Upper lobe of left lung (tissue), 6 donors: ENCODE data around the gene NRP1. TPM values are rescaled to one million over a fixed set of nuclear protein-coding genes. Genes with fewer than 3 reads are reported as not detected.

ENCODE experiments used
- ATAC-seq, 2 donors: fragments of 200-7000 bp; cut with Tn5 transposase; one replicate each; pipeline ENCODE4 v1.9.1; 2022; ENCODE audit warnings: mild to moderate bottlenecking in 2 of 2, moderate library complexity in 2 of 2; ENCODE audit not compliant: low FRiP score in 2 of 2
- DNase-seq, 2 donors: peaks; one replicate each; pipeline ENCODE4 v3.0.0-alpha.2; 2019 to 2020
- H3K27ac ChIP-seq, 4 donors: fragments of 200-600 bp; sonication (generic); one replicate each; pipeline ENCODE4 v1.5.1; 2016 to 2019
- H3K27me3 ChIP-seq, 4 donors: fragments of 200-600 bp; sonication (generic); one replicate each; pipeline ENCODE4 v1.5.1; 2017 to 2019
- H3K36me3 ChIP-seq, 4 donors: fragments of 200-600 bp; sonication (generic); one replicate each; pipeline ENCODE4 v1.5.1; 2016 to 2019
- H3K4me1 ChIP-seq, 4 donors: fragments of 200-600 bp; sonication (generic); one replicate each; pipeline ENCODE4 v1.5.1; 2018 to 2019
- H3K4me3 ChIP-seq, 4 donors: fragments of 200-600 bp; sonication (generic); one replicate each; pipeline ENCODE4 v1.5.1; 2017 to 2019; ENCODE audit warnings: mild to moderate bottlenecking in 2 of 4, moderate library complexity in 1 of 4
- H3K9me3 ChIP-seq, 4 donors: fragments of 200-600 bp; sonication (generic); one replicate each; pipeline ENCODE4 v1.5.1; 2018 to 2019
- CTCF ChIP-seq, 6 experiments: fragments of 450-650 bp in 4 of 6; fragments of 200-600 bp in 2 of 6; sonication (generic) in 2 of 6; IDR thresholded peaks; one replicate each; pipeline ENCODE4 v1.5.1; 2016 to 2019; ENCODE audit warnings: antibody characterized with exemption in 6 of 6
- EP300 ChIP-seq, 4 donors: sonication (generic); formaldehyde crosslinking; IDR thresholded peaks; one replicate each; pipeline ENCODE4 v1.5.1; 2017; ENCODE audit warnings: antibody characterized with exemption in 4 of 4, control low read depth in 2 of 4
- POLR2A ChIP-seq, 4 donors: fragments of 450-650 bp; IDR thresholded peaks; one replicate each; pipeline ENCODE4 v1.5.1; 2016 to 2017; ENCODE audit warnings: antibody characterized with exemption in 4 of 4, mild to moderate bottlenecking in 2 of 4
- POLR2AphosphoS5 ChIP-seq, 2 donors: sonication (generic); formaldehyde crosslinking; IDR thresholded peaks; one replicate each; pipeline ENCODE4 v1.5.1; 2017; ENCODE audit warnings: antibody characterized with exemption in 2 of 2
- WGBS, 2 donors: methylation state at CpG; one replicate each; pipeline ENCODE4 v1.1.5; 2017 to 2018; 5-methylcytosine and 5-hydroxymethylcytosine counted together
- total RNA-seq, 6 donors: library from RNA; depleted of rRNA in 4 of 6; stranded (reverse); fragments of >200 nt in 4 of 6; gene quantifications; one replicate each; pipeline versions ENCODE4 v1.1.0 to v1.2.1, GENCODE V29; 2016 to 2021
- donor health status: DM: no; HTN: no; CAD: no; lungs with moderate emphysema.
- donor health status: DM: no; HTN: yes; CAD: no; lungs with severe emphysema.

Gene NRP1
- total RNA-seq, 6 donors from 2014 or later = 48.5 to 136 (median 64.1) TPM

GRCh38 chr10:33195608-33196376 is 138.7 kb downstream of the NRP1 start:
- Histone ChIP-seq H3K27ac (peak overlapping the region; percentile 64 to 88 (median 74)), H3K4me3 (no peak overlapping the region), H3K9me3 (no peaks in the 10 kb centered on the region), H3K4me1 (peaks cover 28 to 58% (median 52%) of the 10 kb centered on the region in 4 donors), H3K27me3 (no peaks in the 10 kb centered on the region), H3K36me3 (peaks cover 0 to 20% (median 0%) of the 10 kb centered on the region in 4 donors)
- no peak for DNase-seq
- 70 to 83% methylated on average over 8 of the region's 8 CpGs for WGBS, 2 donors
- no peak for TF ChIP-seq POLR2AphosphoS5 (IDR thresholded peaks at IDR 0.05)
- no peak for TF ChIP-seq POLR2A (IDR thresholded peaks at IDR 0.05)
- TF ChIP-seq EP300 (IDR thresholded peaks at IDR 0.05) = no peak
- TF ChIP-seq CTCF (IDR thresholded peaks at IDR 0.05) = no peak
- no peak for ATAC-seq

GRCh38 chr10:33193701-33194521 is 140.6 kb downstream of the NRP1 start:
- Histone ChIP-seq H3K4me1 (peaks cover 28 to 57% (median 52%) of the 10 kb centered on the region in 4 donors), H3K27ac (peak overlapping the region; percentile 0 to 88 (median 38)), H3K36me3 (peaks cover 0 to 15% (median 0%) of the 10 kb centered on the region in 4 donors), H3K9me3 (no peaks in the 10 kb centered on the region), H3K4me3 (no peak overlapping the region), H3K27me3 (no peaks in the 10 kb centered on the region)
- WGBS, 2 donors = 33 to 35% methylated on average over 6 of the region's 6 CpGs
- DNase-seq (peak in 1 of 2 donors; percentile 35), ATAC-seq (peak in 1 of 2 donors; percentile 77)
- TF ChIP-seq CTCF (IDR thresholded peaks at IDR 0.05) (no peak), EP300 (IDR thresholded peaks at IDR 0.05) (peak in 1 of 4 donors; percentile 80), POLR2AphosphoS5 (IDR thresholded peaks at IDR 0.05) (peak in 1 of 2 donors; percentile 54)

- Histone ChIP-seq H3K27ac (peak overlapping the region in 3 of 4 donors; percentile 0 to 63 (median 31)), H3K9me3 (no peaks in the 10 kb centered on the region), H3K4me3 (no peak overlapping the region), H3K4me1 (peaks cover 28 to 49% (median 46%) of the 10 kb centered on the region in 4 donors), H3K36me3 (peaks cover 0 to 20% (median 0%) of the 10 kb centered on the region in 4 donors), H3K27me3 (no peaks in the 10 kb centered on the region)
- TF ChIP-seq POLR2AphosphoS5 (IDR thresholded peaks at IDR 0.05) (no peak), POLR2A (IDR thresholded peaks at IDR 0.05) (no peak), EP300 (IDR thresholded peaks at IDR 0.05) (no peak), CTCF (IDR thresholded peaks at IDR 0.05) (peak in 5 of 6 experiments; percentile 60 to 75 (median 67))
- DNase-seq = peak in 1 of 2 donors; percentile 85
- ATAC-seq = peak; percentile 85 to 91
- 20 to 22% methylated on average over 12 of the region's 12 CpGs for whole genome bisulfite sequencing, 2 donors
These were observed 141.3 kb downstream of the NRP1 start for GRCh38 chr10:33193057-33193700.

- H3K27me3 ChIP-seq = no peaks in the 10 kb centered on the region
- no peak overlapping the region for H3K4me3 ChIP-seq
- no peaks in the 10 kb centered on the region for H3K9me3 ChIP-seq
- TF ChIP-seq EP300 (IDR thresholded peaks at IDR 0.05) (no peak), POLR2A (IDR thresholded peaks at IDR 0.05) (no peak), POLR2AphosphoS5 (IDR thresholded peaks at IDR 0.05) (no peak), CTCF (IDR thresholded peaks at IDR 0.05) (no peak)
- WGBS, 2 donors = 91 to 94% methylated on average over 5 of the region's 5 CpGs
- H3K4me1 ChIP-seq = peaks cover 22 to 42% (median 39%) of the 10 kb centered on the region in 4 donors
- no peak for ATAC-seq
- peak overlapping the region in 1 of 4 donors; percentile 63 for H3K27ac ChIP-seq
- H3K36me3 ChIP-seq = peaks cover 0 to 26% (median 4%) of the 10 kb centered on the region in 4 donors
- no peak for DNase-seq
These were observed 142.3 kb downstream of the NRP1 start for GRCh38 chr10:33192190-33192589.
